Bronchial epithelial cell (primary cell): ENCODE measurements around the gene DLL3. TPM values are rescaled to one million over a fixed set of nuclear protein-coding genes. Genes with fewer than 3 reads are reported as not detected.

ENCODE experiments used
- DNase-seq: peaks from one replicate; pipeline ENCODE4 v3.0.0-alpha.2; 2010; ENCODE audit warnings: low read depth
- FAIRE-seq: peaks from 2 replicates; lab custom pipeline; 2011; peaks lifted over from hg19 to GRCh38; lab: Jason Lieb, UNC
- H3K27me3 ChIP-seq: 2 replicates; pipeline ENCODE4 v1.5.1; 2011; ENCODE audit warnings: low read length; ENCODE audit not compliant: control insufficient read depth, insufficient read depth
- H3K36me3 ChIP-seq: 2 replicates; pipeline ENCODE4 v1.5.1; 2011; ENCODE audit warnings: low read length; ENCODE audit not compliant: control insufficient read depth, insufficient read depth
- H3K4me3 ChIP-seq: 2 replicates; pipeline ENCODE4 v1.5.1; 2011; ENCODE audit warnings: mild to moderate bottlenecking, low read depth, low read length, control low read depth
- CTCF ChIP-seq: IDR thresholded peaks from 2 replicates; pipeline ENCODE4 v1.5.1; 2011; ENCODE audit warnings: mild to moderate bottlenecking, moderate library complexity, low read length, control low read depth, inconsistent platforms; ENCODE audit not compliant: insufficient read depth, severe bottlenecking
- total RNA-seq: library from RNA; depleted of rRNA; stranded (reverse); fragments of >200 nt; gene quantifications from 2 replicates; pipeline ENCODE4 v1.2.1, GENCODE V29; 2014

Gene DLL3
- total RNA-seq, 1 donor from 2014 or later, result 0.26 TPM

- Histone ChIP-seq H3K4me3 (no peak overlapping the region), H3K27me3 (no peaks in the 10 kb centered on the region), H3K36me3 (peaks cover 17% of the 10 kb centered on the region)
- DNase-seq (no peak), FAIRE-seq (no peak)
- no peak for TF ChIP-seq CTCF
Observed at GRCh38 chr19:39492788-39493187, 6.0 kb upstream of the DLL3 start.

- Histone ChIP-seq H3K4me3 (no peak overlapping the region), H3K27me3 (peaks cover 5% of the 10 kb centered on the region), H3K36me3 (peaks cover 4% of the 10 kb centered on the region)
- FAIRE-seq, result no peak
- DNase-seq, result no peak
- no peak for TF ChIP-seq CTCF
Observed at GRCh38 chr19:39494661-39495060, 4.1 kb upstream of the DLL3 start.

- DNase-seq, result no peak
- TF ChIP-seq CTCF, result no peak
- no peak for FAIRE-seq
- no peak overlapping the region for H3K4me3 ChIP-seq
- peaks cover 2% of the 10 kb centered on the region for H3K36me3 ChIP-seq
- peaks cover 5% of the 10 kb centered on the region for H3K27me3 ChIP-seq
Observed at GRCh38 chr19:39496063-39496462, 2.7 kb upstream of the DLL3 start.

GRCh38 chr19:39497701-39497995, 1.1 kb upstream of the DLL3 start:
- H3K27me3 ChIP-seq, result peaks cover 5% of the 10 kb centered on the region
- H3K4me3 ChIP-seq, result no peak overlapping the region
- FAIRE-seq, result no peak
- no peak for DNase-seq
- no peaks in the 10 kb centered on the region for H3K36me3 ChIP-seq
- TF ChIP-seq CTCF, result no peak

- peak; percentile 31 for TF ChIP-seq CTCF
- peaks cover 5% of the 10 kb centered on the region for H3K27me3 ChIP-seq
Observed at GRCh38 chr19:39497996-39498797, 550 bp upstream of the DLL3 start.

GRCh38 chr19:39499932-39500331, 1.2 kb downstream of the DLL3 start:
- FAIRE-seq, result no peak
- H3K27me3 ChIP-seq, result peaks cover 5% of the 10 kb centered on the region

More at GRCh38 chr19:39497996-39498797, 550 bp upstream of the DLL3 start:
- FAIRE-seq, result peak; percentile 68
- Histone ChIP-seq H3K4me3 (no peak overlapping the region), H3K36me3 (no peaks in the 10 kb centered on the region)
- DNase-seq, result no peak

More at GRCh38 chr19:39499932-39500331, 1.2 kb downstream of the DLL3 start:
- Histone ChIP-seq H3K4me3 (no peak overlapping the region), H3K36me3 (no peaks in the 10 kb centered on the region)
- no peak for TF ChIP-seq CTCF
- DNase-seq, result no peak
